Ishikawa (cell line): ENCODE measurements around the gene DSTYK.

Experiments used
- CEBPB ChIP-seq: IDR thresholded peaks from 2 replicates; pipeline ENCODE4 v1.6.1; 2012
- CREB1 ChIP-seq: IDR thresholded peaks from 2 replicates; pipeline ENCODE4 v1.6.1; 2012; ENCODE audit warnings: low read depth
- EGR1 ChIP-seq: IDR thresholded peaks from 2 replicates; pipeline ENCODE4 v1.6.1; 2012
- EP300 ChIP-seq: IDR thresholded peaks from 2 replicates; pipeline ENCODE4 v1.6.1; 2012; ENCODE audit warnings: borderline replicate concordance
- FOXM1 ChIP-seq: IDR thresholded peaks from 2 replicates; pipeline ENCODE4 v1.6.1; 2012; ENCODE audit warnings: low read depth, borderline replicate concordance
- NFIC ChIP-seq: IDR thresholded peaks from 2 replicates; pipeline ENCODE4 v1.6.1; 2012
- RAD21 ChIP-seq: IDR thresholded peaks from 2 replicates; pipeline ENCODE4 v1.6.1; 2012; ENCODE audit warnings: low read depth
- TAF1 ChIP-seq: IDR thresholded peaks from 2 replicates; pipeline ENCODE4 v1.6.1; 2012; ENCODE audit warnings: low read depth, mild to moderate bottlenecking
- TCF12 ChIP-seq: IDR thresholded peaks from 2 replicates; pipeline ENCODE4 v1.6.1; 2012; ENCODE audit warnings: low read depth
- TEAD4 ChIP-seq: IDR thresholded peaks from 2 replicates; pipeline ENCODE4 v1.6.1; 2012
- YY1 ChIP-seq: IDR thresholded peaks from 2 replicates; pipeline ENCODE4 v1.6.1; 2012; ENCODE audit warnings: low read depth
- ZBTB7A ChIP-seq: IDR thresholded peaks from 2 replicates; pipeline ENCODE4 v1.6.1; 2012; ENCODE audit warnings: low read depth
- TF ChIP-seq, protein P1 (sequence below): IDR thresholded peaks from 2 replicates; pipeline ENCODE4 v1.6.1; 2012
- TF ChIP-seq, protein P2 (sequence below): IDR thresholded peaks from 2 replicates; pipeline ENCODE4 v1.6.1; 2012
- TF ChIP-seq, protein P3 (sequence below): IDR thresholded peaks from 2 replicates; pipeline ENCODE4 v1.6.1; 2012; ENCODE audit warnings: low read depth, mild to moderate bottlenecking

The DSTYK gene

DNA sequence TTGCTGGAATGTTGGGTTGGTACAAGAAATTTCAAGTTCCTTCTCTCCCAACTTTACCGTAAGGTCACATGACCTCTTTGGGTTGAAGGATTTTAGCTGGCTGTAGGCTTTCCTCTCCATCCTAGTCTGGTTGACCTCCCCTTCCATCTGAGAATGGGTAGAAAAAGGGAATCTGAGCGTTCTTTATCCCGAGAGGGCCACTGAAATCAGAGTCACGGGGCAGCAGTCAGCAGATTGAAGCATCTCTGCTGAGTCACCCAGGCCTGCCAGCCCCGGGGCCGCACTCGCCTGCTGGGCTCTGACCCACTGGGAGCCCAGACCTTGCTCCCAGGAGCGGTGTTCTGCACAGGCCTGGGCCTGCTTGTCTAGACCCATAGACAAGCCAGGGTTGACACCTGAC, 47.2 kb upstream of the DSTYK start:
- TF ChIP-seq, protein P1, sequence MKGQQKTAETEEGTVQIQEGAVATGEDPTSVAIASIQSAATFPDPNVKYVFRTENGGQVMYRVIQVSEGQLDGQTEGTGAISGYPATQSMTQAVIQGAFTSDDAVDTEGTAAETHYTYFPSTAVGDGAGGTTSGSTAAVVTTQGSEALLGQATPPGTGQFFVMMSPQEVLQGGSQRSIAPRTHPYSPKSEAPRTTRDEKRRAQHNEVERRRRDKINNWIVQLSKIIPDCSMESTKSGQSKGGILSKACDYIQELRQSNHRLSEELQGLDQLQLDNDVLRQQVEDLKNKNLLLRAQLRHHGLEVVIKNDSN = 0 out of 2 replicates have a peak, but pooled peaks have one; percentile 10
- TF ChIP-seq, protein P2, sequence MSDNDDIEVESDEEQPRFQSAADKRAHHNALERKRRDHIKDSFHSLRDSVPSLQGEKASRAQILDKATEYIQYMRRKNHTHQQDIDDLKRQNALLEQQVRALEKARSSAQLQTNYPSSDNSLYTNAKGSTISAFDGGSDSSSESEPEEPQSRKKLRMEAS = no peak

DNA sequence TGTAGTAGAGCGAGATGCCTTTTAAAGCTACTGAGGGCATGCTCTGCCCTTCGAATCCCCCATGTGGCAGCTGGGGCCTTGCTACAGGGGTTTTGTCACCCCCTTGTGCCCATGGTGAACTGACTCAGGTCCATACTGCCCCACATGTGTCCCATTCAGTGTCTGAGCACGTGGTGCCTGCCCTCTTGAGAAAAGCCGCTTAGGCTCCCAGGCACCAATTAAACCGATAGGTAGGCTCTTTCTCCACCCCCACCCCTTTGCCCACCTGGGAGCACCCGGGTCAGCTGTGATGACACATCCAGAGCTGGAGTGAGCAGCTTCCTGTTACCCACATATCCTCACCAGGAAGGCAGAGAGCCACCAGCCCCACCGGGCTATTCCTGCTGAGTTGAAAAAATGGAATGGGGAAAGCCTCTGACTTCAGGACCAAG, 46.8 kb upstream of the DSTYK start:
- no peak for TF ChIP-seq EGR1
- no peak for TF ChIP-seq FOXM1
- TF ChIP-seq TEAD4 = no peak

DNA sequence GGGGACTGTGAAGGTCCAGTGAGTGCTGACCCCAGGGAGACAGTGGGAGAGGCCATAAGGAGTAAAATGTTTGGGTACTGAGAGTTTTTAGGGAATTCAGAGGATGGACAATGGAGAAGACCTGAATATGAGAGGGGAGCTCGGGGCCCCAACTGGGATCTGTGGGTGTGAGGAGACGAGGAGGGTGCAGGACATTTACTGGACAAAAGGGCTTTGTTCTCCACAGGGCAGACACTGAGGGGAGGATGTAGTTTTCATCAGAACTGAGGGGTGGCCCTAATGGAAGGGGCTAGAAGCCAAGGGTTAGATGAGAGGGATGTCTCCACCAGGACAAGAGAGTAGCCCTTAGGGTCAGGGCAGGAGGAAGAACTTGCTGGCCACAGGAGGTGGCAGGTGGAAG, 46.2 kb upstream of the DSTYK start:
- TF ChIP-seq ZBTB7A (no peak), TCF12 (no peak), YY1 (no peak), RAD21 (no peak), NFIC (no peak), EGR1 (no peak), TEAD4 (no peak), CEBPB (no peak), EP300 (no peak), CREB1 (no peak), FOXM1 (no peak), TAF1 (no peak)
- TF ChIP-seq, protein P3, sequence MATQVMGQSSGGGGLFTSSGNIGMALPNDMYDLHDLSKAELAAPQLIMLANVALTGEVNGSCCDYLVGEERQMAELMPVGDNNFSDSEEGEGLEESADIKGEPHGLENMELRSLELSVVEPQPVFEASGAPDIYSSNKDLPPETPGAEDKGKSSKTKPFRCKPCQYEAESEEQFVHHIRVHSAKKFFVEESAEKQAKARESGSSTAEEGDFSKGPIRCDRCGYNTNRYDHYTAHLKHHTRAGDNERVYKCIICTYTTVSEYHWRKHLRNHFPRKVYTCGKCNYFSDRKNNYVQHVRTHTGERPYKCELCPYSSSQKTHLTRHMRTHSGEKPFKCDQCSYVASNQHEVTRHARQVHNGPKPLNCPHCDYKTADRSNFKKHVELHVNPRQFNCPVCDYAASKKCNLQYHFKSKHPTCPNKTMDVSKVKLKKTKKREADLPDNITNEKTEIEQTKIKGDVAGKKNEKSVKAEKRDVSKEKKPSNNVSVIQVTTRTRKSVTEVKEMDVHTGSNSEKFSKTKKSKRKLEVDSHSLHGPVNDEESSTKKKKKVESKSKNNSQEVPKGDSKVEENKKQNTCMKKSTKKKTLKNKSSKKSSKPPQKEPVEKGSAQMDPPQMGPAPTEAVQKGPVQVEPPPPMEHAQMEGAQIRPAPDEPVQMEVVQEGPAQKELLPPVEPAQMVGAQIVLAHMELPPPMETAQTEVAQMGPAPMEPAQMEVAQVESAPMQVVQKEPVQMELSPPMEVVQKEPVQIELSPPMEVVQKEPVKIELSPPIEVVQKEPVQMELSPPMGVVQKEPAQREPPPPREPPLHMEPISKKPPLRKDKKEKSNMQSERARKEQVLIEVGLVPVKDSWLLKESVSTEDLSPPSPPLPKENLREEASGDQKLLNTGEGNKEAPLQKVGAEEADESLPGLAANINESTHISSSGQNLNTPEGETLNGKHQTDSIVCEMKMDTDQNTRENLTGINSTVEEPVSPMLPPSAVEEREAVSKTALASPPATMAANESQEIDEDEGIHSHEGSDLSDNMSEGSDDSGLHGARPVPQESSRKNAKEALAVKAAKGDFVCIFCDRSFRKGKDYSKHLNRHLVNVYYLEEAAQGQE = no peak
- TF ChIP-seq, protein P1 = no peak
- TF ChIP-seq, protein P2 = no peak

DNA sequence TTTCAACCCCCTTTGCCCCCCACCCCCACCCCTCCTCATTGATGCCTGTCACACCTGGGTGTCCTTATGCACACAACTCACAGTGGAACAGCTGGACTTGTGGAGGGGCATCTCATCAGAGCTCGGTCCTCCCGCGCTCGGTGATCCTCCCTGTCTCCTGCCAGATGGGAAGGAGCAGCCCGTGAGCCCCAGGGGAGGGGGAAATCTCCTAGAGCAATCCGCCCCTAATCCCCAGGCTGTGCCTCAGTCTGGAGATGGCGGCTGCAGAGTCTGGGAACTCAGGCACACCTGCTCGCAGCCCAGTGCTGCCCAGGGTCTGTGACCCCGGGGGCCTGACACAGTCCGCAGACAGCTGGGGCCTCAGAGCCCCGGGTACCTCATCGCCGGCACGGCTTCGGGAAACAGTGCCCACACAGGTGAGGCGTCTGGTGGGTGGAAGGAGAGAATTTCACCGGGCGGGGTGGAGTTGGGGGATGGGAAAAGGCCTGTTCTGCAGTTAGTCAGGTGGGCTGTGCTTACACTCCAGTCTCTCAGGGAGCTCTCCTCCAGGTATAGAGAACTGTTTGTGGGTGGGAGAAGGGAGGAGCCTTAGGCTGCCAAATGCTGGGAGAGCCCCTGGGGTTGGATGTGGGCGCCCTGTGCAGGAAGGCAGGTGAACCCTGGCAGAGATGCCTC, 45.6 kb upstream of the DSTYK start:
- TF ChIP-seq, protein P3 = no peak
- TF ChIP-seq YY1 = no peak
- no peak for TF ChIP-seq ZBTB7A
- TF ChIP-seq TAF1 = no peak
- TF ChIP-seq NFIC = no peak
- TF ChIP-seq RAD21 = no peak
- no peak for TF ChIP-seq TCF12
- TF ChIP-seq TEAD4 = no peak
- no peak for TF ChIP-seq EP300
- TF ChIP-seq, protein P1 = no peak
- no peak for TF ChIP-seq CEBPB
- TF ChIP-seq FOXM1 = no peak
- TF ChIP-seq EGR1 = no peak
- TF ChIP-seq, protein P2 = no peak
- TF ChIP-seq CREB1 = no peak

DNA sequence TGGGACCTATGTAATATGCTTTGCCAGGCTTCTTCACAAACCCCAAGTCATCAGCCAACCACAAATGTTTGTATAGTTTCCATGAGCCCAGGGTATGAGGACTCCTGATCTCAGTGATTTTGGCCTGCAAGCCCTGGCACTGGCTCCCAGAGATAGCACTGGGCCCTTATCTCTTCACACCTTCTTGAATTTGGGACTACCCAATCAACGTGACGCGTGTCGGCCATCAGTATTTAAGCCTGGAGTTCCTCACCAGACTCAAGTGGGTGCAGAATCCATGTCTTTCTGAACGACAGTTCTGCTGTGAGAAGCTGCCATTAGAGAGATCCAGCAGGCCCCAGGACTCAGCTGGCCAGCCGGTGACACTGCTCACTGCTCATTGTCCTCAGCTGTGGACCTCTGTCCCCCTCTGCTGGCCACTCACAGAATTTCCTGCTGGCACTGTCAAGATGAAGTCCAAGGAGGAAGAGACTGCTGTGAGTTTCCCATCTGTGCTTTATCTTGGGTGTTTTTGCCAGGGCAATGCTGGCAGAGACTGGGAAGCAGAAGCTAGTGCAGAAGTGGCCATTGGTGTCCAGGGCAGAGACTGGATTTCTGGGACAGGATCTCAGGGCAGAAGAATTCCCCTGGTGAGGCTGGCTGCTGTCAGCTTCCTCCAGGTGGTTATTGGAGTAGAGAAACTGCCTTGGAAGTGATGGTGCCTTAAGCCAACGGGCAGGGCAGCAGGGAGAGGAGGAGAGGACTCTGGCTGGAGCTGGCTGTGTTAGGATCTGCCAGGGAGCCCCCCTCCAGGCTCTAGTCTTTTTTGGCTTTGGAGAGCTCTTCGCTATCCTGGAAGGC, 44.7 kb upstream of the DSTYK start:
- TF ChIP-seq, protein P3 = no peak
- peak; percentile 99 for TF ChIP-seq RAD21
